KMS-11 (cell line): ENCODE results near the gene PSMD8.
"Not testable (repeated sequence)": the region's sequence is repeated elsewhere in the genome, so short reads cannot be mapped to it uniquely, and the experiment has no call there.

Experiments
- H2AFZ ChIP-seq: fragments of 200-600 bp; sonication (generic); 2 replicates; pipeline ENCODE4 v1.6.1; 2016; ENCODE audit warnings: antibody characterized with exemption, mixed run types, low read depth
- H3K27ac ChIP-seq: fragments of 200-600 bp; sonication (generic); 2 replicates; pipeline ENCODE4 v1.6.1; 2016; ENCODE audit warnings: mild to moderate bottlenecking, mixed run types
- H3K27me3 ChIP-seq: fragments of 200-600 bp; sonication (generic); 2 replicates; pipeline ENCODE4 v1.6.1; 2017; ENCODE audit warnings: mild to moderate bottlenecking, low read depth, mixed run types, moderate library complexity; ENCODE audit not compliant: insufficient read depth
- H3K36me3 ChIP-seq: fragments of 200-600 bp; sonication (generic); 2 replicates; pipeline ENCODE4 v1.6.1; 2017; ENCODE audit warnings: mild to moderate bottlenecking, mixed run types; ENCODE audit not compliant: insufficient read depth
- H3K4me1 ChIP-seq: fragments of 200-600 bp; sonication (generic); 2 replicates; pipeline ENCODE4 v1.6.1; 2016; ENCODE audit warnings: mild to moderate bottlenecking, low read depth, mixed run types; ENCODE audit not compliant: poor library complexity, severe bottlenecking
- H3K4me2 ChIP-seq: fragments of 200-600 bp; sonication (generic); 2 replicates; pipeline ENCODE4 v1.7.0; 2016; ENCODE audit warnings: mild to moderate bottlenecking, mixed run types
- H3K4me3 ChIP-seq: fragments of 200-600 bp; sonication (generic); IDR thresholded peaks from 2 replicates; pipeline ENCODE4 v1.6.1; 2017; ENCODE audit warnings: low read depth, low read length, mixed read lengths; ENCODE audit not compliant: insufficient read depth
- H3K79me2 ChIP-seq: fragments of 200-600 bp; sonication (generic); 2 replicates; pipeline ENCODE4 v1.6.1; 2016; ENCODE audit warnings: low read depth, mixed run types; ENCODE audit not compliant: insufficient read depth
- H3K9ac ChIP-seq: fragments of 200-600 bp; sonication (generic); 2 replicates; pipeline ENCODE4 v1.6.1; 2016; ENCODE audit warnings: mild to moderate bottlenecking, mixed run types
- H4K20me1 ChIP-seq: fragments of 200-600 bp; sonication (generic); 2 replicates; pipeline ENCODE4 v1.6.1; 2016; ENCODE audit warnings: mild to moderate bottlenecking, mixed run types; ENCODE audit not compliant: insufficient read depth
- CTCF ChIP-seq: fragments of 200-600 bp; sonication (generic); conservative IDR thresholded peaks from 2 replicates; pipeline ENCODE4 v1.6.1; 2017; ENCODE audit warnings: low read depth, mild to moderate bottlenecking, antibody characterized with exemption, low read length, moderate library complexity, mixed read lengths

Gene PSMD8

GRCh38 chr19:38360351-38360750 is 14.0 kb upstream of the PSMD8 start:
- Histone ChIP-seq H3K4me2 (no peak overlapping the region), H4K20me1 (no peaks in the 10 kb centered on the region), H3K4me3 (no peak overlapping the region), H2AFZ (no peak overlapping the region), H3K36me3 (no peaks in the 10 kb centered on the region), H3K9ac (no peak overlapping the region), H3K4me1 (no peaks in the 10 kb centered on the region), H3K27me3 (peaks cover 13% of the 10 kb centered on the region), H3K79me2 (no peaks in the 10 kb centered on the region), H3K27ac (no peak overlapping the region)
- no peak for TF ChIP-seq CTCF

GRCh38 chr19:38360839-38361631 is 13.3 kb upstream of the PSMD8 start:
- no peak overlapping the region for H2AFZ ChIP-seq
- no peak overlapping the region for H3K27ac ChIP-seq
- H3K36me3 ChIP-seq: no peaks in the 10 kb centered on the region
- H3K4me3 ChIP-seq: no peak overlapping the region
- H4K20me1 ChIP-seq: no peaks in the 10 kb centered on the region
- H3K4me1 ChIP-seq: no peaks in the 10 kb centered on the region
- no peaks in the 10 kb centered on the region for H3K79me2 ChIP-seq
- no peak overlapping the region for H3K4me2 ChIP-seq
- TF ChIP-seq CTCF: no peak
- no peak overlapping the region for H3K9ac ChIP-seq
- H3K27me3 ChIP-seq: peaks cover 19% of the 10 kb centered on the region

- no peaks in the 10 kb centered on the region for H3K36me3 ChIP-seq
- H3K79me2 ChIP-seq: no peaks in the 10 kb centered on the region
- H3K27me3 ChIP-seq: peaks cover 24% of the 10 kb centered on the region
- no peak for TF ChIP-seq CTCF
- H3K4me3 ChIP-seq: no peak overlapping the region
- no peak overlapping the region for H3K4me2 ChIP-seq
- H3K27ac ChIP-seq: no peak overlapping the region
- H3K4me1 ChIP-seq: no peaks in the 10 kb centered on the region
- no peak overlapping the region for H3K9ac ChIP-seq
- no peak overlapping the region for H2AFZ ChIP-seq
- no peaks in the 10 kb centered on the region for H4K20me1 ChIP-seq
Measured at GRCh38 chr19:38361633-38362075, 12.7 kb upstream of the PSMD8 start.

DNA sequence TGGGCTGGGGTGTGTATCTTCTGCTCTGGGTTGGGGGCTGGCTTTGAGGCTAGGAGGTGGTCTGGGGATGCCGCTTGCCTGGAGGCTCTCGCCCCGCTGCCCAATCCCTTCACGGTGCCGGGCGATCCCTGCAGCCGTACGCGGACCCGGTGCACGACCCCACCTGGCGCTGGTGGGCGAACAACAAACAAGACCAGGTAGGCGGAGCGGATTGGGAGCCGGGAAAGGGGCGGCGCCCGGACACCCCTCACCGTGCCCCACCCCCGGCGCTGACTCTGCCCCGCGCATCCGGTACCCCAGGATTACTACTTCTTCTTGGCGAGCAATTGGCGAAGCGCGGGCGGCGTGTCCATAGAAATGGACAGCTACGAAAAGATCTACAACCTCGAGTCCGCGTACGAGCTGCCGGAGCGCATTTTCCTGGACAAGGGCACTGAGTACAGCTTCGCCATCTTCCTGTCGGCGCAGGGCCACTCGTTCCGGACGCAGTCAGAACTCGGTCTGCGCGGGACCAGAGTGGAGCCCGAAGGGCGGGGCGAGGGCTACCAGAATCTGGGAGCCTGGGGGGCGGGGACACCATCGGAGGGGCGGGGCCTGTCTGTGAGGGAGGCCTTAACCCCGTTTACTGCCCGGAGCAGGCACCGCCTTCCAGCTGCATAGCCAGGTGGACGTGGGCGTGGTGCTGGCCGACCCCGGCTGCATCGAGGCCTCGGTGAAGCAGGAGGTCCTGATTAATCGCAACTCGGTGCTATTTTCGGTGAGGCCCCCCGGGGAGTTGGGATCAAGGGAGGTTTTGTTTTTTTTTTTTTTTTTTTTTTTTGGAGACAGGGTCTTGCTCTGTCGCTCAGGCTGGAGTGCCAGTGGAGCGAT is 12.1 kb upstream of the PSMD8 start:
- Histone ChIP-seq H3K79me2 (no peaks in the 10 kb centered on the region), H2AFZ (no peak overlapping the region), H3K4me2 (no peak overlapping the region), H3K4me3 (no peak overlapping the region), H3K4me1 (no peaks in the 10 kb centered on the region), H3K27me3 (peaks cover 28% of the 10 kb centered on the region), H3K9ac (no peak overlapping the region), H3K27ac (no peak overlapping the region), H4K20me1 (no peaks in the 10 kb centered on the region), H3K36me3 (no peaks in the 10 kb centered on the region)
- no peak for TF ChIP-seq CTCF

GRCh38 chr19:38362946-38363688 is 11.3 kb upstream of the PSMD8 start:
- H3K79me2 ChIP-seq, H3K36me3 ChIP-seq, H3K9ac ChIP-seq, H3K27ac ChIP-seq, H4K20me1 ChIP-seq, H3K4me1 ChIP-seq, H2AFZ ChIP-seq, H3K4me3 ChIP-seq, H3K4me2 ChIP-seq: not testable (repeated sequence)
- H3K27me3 ChIP-seq: peaks cover 31% of the 10 kb centered on the region
